Adipocyte (in vitro differentiated cells): ENCODE measurements around the gene DHTKD1.

Experiments
- DNase-seq: peaks from one replicate; pipeline ENCODE4 v3.0.0-alpha.2; 2015; ENCODE audit warnings: low read depth
- H3K27me3 ChIP-seq: replicated peaks from 2 replicates; pipeline ENCODE4 v1.7.0; 2013; ENCODE audit warnings: mild to moderate bottlenecking, low read length, moderate library complexity; ENCODE audit not compliant: control insufficient read depth, insufficient read depth
- H3K36me3 ChIP-seq: 2 replicates; pipeline ENCODE4 v1.7.0; 2013; ENCODE audit warnings: low read length, mild to moderate bottlenecking, moderate library complexity; ENCODE audit not compliant: control insufficient read depth, insufficient read depth, severe bottlenecking
- H3K4me1 ChIP-seq: 2 replicates; pipeline ENCODE4 v1.7.0; 2013; ENCODE audit warnings: mild to moderate bottlenecking, low read length, moderate library complexity; ENCODE audit not compliant: control insufficient read depth, insufficient read depth
- H3K4me3 ChIP-seq: 2 replicates; pipeline ENCODE4 v1.7.0; 2013; ENCODE audit warnings: mild to moderate bottlenecking, low read length, moderate library complexity
- H3K9ac ChIP-seq: 2 replicates; pipeline ENCODE4 v1.7.0; 2013; ENCODE audit warnings: mild to moderate bottlenecking, low read length, moderate library complexity
- H3K9me3 ChIP-seq: 2 replicates; pipeline ENCODE4 v1.7.0; 2013; ENCODE audit warnings: mild to moderate bottlenecking, low read length, moderate library complexity; ENCODE audit not compliant: control insufficient read depth

Gene DHTKD1

DNA sequence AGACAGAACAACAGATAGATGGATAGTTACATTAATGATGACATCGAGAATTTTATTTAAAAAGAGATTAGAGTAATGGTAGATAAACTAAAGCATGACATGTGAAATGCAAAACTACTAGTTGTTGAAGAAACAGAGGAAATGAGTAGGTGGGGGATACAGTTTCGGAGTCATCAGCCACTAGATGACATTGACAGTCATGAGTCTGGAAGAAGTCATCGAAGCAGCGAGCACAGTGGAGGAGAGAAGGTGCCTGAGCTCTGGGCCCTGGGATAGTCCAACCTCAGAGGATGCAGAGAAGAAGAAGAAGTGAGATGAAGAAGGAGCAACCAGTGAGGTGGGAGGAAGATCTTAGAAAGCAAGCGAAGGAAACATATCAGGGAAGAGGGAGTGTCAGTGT lies 40.5 kb downstream of the DHTKD1 start:
- Histone ChIP-seq H3K4me1 (no peaks in the 10 kb centered on the region), H3K4me3 (no peak overlapping the region), H3K36me3 (peaks cover 46% of the 10 kb centered on the region), H3K27me3 (no peaks in the 10 kb centered on the region), H3K9ac (no peak overlapping the region), H3K9me3 (no peaks in the 10 kb centered on the region)
- DNase-seq = no peak

DNA sequence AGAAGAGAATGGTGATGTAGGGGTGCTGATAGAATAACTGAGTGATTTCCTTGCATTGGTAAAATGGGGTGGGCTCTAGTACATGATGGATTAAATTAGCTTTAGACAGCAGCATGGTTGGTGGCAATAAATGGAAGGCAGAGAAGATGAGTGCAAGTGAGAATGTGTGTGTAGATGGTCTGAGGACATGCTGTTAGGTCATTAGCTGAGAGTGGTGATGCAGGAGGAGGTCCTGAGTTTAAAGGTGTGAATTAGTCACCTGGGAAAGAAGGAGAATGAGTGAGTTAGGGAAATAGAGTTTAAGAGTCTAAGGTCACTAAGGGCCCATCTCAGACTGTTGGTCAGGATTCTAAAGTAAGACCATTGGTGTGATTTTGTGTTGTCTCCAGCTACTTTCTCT lies 42.8 kb downstream of the DHTKD1 start:
- no peak overlapping the region for H3K9ac ChIP-seq
- H3K27me3 ChIP-seq = no peaks in the 10 kb centered on the region
- DNase-seq = no peak
- no peaks in the 10 kb centered on the region for H3K4me1 ChIP-seq
- no peaks in the 10 kb centered on the region for H3K9me3 ChIP-seq
- no peak overlapping the region for H3K4me3 ChIP-seq
- H3K36me3 ChIP-seq = peaks cover 27% of the 10 kb centered on the region

DNA sequence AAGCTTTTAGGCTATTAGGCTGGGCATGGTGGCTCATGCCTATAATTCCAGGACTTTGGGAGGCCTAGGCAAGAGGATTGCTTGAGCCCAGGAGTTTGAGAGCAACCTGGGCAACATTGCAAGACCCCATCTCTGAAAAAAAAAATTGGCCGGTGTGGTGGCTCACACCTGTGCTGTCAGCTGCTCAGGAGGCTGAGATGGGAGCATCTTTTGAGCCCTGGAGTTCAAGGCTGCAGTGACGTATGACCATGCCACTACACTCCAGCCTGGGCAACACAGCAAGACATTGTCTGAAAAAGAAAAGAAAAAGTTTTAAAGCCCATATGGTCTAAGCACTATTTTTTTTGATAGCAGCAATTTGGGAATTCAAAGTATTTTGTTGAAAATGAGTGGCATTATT lies 44.9 kb downstream of the DHTKD1 start:
- peaks cover 15% of the 10 kb centered on the region for H3K36me3 ChIP-seq
- H3K27me3 ChIP-seq = no peaks in the 10 kb centered on the region
- no peaks in the 10 kb centered on the region for H3K4me1 ChIP-seq
- no peak for DNase-seq
- H3K9me3 ChIP-seq = no peaks in the 10 kb centered on the region
- no peak overlapping the region for H3K4me3 ChIP-seq
- no peak overlapping the region for H3K9ac ChIP-seq

DNA sequence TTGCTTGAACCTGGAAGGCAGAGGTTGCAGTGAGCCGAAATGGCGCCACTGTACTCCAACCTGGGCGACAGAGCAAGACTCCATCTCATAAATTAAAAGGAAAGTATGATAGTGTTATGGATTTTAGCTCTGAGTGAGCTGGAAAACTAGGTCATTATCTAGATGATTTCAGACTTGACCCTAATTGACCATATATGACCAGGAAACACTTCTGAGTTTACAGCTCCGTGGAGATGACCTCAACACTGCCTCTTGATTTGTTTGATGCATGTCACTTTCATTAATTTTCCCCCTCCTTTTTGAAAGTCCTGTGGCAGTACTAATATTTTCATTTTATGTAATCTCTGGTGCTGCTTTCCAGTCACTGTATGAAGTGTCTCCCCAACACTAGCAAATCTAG lies 52.9 kb downstream of the DHTKD1 start:
- DNase-seq = no peak
- H3K4me3 ChIP-seq = no peak overlapping the region
- no peaks in the 10 kb centered on the region for H3K9me3 ChIP-seq
- H3K36me3 ChIP-seq = peaks cover 25% of the 10 kb centered on the region
- H3K4me1 ChIP-seq = no peaks in the 10 kb centered on the region
- no peaks in the 10 kb centered on the region for H3K27me3 ChIP-seq
- no peak overlapping the region for H3K9ac ChIP-seq

DNA sequence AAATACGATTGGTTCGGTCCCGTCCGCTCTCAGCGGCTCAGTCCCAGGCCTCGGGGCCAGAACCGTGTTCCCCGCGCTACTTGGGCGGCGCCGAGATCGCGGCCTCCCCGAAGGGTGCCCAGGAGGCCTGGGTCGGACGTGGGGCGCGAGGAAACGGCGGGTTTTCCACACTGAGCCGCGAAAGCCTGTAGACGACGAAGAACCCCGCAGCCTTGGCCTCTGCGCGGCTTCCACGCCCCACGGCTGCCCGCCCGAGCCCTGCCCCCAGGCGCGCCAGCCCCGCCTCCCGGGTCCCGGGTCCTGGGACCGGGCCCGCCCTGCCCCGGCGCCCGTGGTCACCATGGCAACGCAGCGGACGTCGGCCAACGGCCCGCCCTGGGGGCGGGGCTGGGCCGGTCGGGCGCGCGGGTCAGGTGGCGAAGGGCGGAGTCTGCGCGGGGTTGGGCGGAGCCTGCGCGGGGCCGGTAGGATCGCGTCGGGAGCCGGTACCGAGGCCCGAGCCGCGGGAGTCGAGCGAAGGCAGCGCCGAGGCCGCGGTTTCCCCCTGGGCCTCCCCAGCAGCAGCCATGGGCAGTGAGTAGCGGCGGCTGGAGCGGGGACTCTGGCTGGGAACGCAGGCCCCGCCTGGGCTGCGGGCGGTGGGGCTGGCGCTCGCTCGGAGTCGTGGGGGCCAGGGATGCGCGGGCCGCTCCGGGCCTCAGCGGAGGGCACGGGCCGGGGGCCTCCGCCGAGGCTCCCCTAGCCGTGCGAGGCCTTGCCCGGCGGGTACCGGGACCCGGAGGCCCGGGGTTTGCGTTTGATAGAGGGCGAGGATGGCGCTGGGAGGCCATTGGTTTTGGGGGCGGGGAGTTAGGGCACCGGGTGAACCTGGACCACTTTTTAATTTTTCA lies 60.7 kb downstream of the DHTKD1 start, which contains the start of gene SEC61A2:
Gene SEC61A2, plus strand, starts transcription at position 456 of the 890 bp plus-strand sequence. Its CDS starts 111 bp downstream, at position 567.
- peaks cover 4% of the 10 kb centered on the region for H3K4me1 ChIP-seq
- H3K9me3 ChIP-seq = no peaks in the 10 kb centered on the region
- peak within 1 kb of the TSS; percentile 93 for H3K9ac ChIP-seq
- no peaks in the 10 kb centered on the region for H3K27me3 ChIP-seq
- H3K36me3 ChIP-seq = peaks cover 9% of the 10 kb centered on the region
- H3K4me3 ChIP-seq = peak within 1 kb of the TSS; percentile 92
- peak; percentile 98 for DNase-seq

DNA sequence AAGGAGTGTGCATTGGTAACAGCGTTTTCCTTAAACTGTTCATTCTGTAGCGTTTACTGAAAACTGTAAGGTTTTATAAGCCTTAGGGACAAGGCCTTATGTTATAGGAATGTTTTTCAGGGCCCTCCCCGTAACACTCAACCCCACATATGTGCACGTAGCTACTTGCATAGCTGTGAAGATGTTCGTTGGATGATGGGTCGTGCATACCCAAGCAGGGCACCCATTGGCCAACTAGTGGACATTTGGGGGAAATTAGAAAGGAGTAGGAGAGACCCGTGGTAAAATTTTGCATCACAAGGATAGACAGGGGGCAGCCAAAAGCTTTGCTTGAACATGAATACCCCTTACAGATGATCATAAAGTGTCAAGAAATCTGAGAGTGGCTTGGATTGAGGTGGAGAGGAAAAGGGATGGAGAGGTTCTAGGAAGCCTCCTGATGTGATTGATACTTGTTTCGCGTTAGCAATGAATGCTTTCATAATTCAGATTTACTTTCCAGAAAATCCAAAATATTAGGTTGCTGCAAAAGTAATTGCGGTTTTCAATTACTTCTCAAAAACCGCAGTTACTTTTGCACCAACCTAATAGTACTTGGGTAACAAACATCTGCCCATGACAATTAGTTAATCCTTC lies 61.6 kb downstream of the DHTKD1 start:
- peak overlapping the region; percentile 92 for H3K4me3 ChIP-seq
- H3K9me3 ChIP-seq = no peaks in the 10 kb centered on the region
- peaks cover 12% of the 10 kb centered on the region for H3K36me3 ChIP-seq
- H3K9ac ChIP-seq = peak overlapping the region; percentile 86
- DNase-seq = peak; percentile 89
- no peaks in the 10 kb centered on the region for H3K27me3 ChIP-seq
- H3K4me1 ChIP-seq = peaks cover 4% of the 10 kb centered on the region

DNA sequence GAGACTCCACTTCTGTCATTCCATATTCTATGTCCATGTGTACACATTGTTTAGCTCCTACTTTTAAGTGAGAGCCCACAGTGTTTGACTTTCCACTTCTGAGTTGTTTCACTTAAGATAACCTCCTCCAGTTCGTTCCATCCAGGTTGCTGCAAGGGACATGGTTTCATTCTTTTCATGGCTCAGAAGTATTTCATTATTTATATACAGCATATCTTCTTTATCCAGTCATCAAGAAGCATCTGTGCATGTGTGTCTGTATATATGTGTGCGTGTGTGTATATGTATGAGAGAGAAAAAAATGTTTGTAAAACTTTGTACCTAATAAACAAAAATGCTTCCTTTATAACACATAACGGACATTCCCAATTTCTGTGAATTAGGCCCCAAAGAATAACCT lies 66.9 kb downstream of the DHTKD1 start:
- peaks cover under 1% of the 10 kb centered on the region for H3K4me1 ChIP-seq

DNA sequence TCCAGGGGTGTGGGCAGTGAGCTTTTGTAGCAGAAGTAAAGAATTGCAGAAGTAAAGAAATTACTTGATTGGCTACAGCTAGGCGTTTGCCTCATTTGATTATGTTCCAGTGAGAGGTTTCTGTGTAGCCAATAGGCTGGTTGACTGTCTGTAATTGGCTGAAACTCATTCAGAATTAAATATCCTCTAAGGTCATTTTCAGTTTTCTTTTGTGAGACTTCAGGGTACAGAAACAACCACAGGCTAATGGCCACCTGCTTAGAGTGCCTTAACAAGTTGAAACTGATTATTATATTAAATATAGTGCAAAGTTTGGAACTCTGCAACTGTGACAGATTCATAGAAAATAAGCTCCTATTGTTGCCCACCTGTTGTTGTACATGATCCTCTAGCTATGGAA lies 71.3 kb downstream of the DHTKD1 start:
- Histone ChIP-seq H3K4me3 (no peak overlapping the region), H3K36me3 (peaks cover 62% of the 10 kb centered on the region), H3K9ac (no peak overlapping the region), H3K9me3 (no peaks in the 10 kb centered on the region), H3K4me1 (no peaks in the 10 kb centered on the region), H3K27me3 (no peaks in the 10 kb centered on the region)
- DNase-seq = no peak

More for the DNA sequence above, 66.9 kb downstream of the DHTKD1 start:
- Histone ChIP-seq H3K9ac (no peak overlapping the region), H3K36me3 (peaks cover 40% of the 10 kb centered on the region), H3K4me3 (no peak overlapping the region), H3K27me3 (no peaks in the 10 kb centered on the region), H3K9me3 (no peaks in the 10 kb centered on the region)
- peak; percentile 10 for DNase-seq

DNA sequence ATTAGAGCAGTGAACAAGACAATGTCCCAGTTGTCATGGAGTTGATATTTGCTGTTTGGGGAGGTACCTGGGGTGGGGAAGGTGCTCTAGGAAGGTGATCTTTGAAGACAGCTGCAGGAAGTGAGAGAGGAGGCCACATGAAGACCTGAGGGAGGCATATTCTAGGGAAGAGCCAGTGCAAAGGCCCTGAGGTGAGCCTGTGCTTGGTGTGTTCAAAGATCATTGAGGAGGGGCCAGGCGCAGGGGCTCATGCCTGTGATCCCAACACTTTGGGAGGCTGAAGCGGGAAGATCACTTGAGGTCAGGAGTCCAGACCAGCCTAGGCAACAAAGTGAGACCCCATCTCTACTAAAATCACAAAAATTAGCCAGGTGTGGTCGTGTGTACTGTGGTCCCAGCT lies 75.8 kb downstream of the DHTKD1 start:
- Histone ChIP-seq H3K9ac (no peak overlapping the region), H3K9me3 (no peaks in the 10 kb centered on the region), H3K36me3 (peaks cover 55% of the 10 kb centered on the region), H3K4me3 (no peak overlapping the region), H3K27me3 (no peaks in the 10 kb centered on the region), H3K4me1 (no peaks in the 10 kb centered on the region)
- DNase-seq = no peak

DNA sequence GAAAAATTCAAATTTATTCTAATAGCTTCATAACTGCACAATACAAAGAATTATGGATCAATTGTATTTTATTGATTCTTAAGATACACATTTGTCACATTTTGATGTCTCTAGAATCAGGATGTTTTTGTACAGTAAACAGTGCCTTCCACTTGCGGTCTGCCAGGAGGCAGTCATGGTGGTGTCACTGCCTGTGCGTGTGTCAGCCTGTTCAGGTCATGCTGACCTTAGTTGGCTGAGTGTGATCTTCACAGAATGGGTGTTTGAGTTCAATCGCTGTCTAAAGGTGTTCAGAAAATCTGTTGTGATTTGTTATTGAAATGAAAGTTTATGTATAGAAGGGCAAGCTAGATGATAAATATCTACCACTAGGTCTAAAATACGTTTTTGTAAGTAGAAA lies 81.4 kb downstream of the DHTKD1 start:
- Histone ChIP-seq H3K4me3 (no peak overlapping the region), H3K27me3 (no peaks in the 10 kb centered on the region), H3K36me3 (peaks cover 27% of the 10 kb centered on the region), H3K9me3 (no peaks in the 10 kb centered on the region), H3K9ac (no peak overlapping the region), H3K4me1 (no peaks in the 10 kb centered on the region)
- DNase-seq = no peak

DNA sequence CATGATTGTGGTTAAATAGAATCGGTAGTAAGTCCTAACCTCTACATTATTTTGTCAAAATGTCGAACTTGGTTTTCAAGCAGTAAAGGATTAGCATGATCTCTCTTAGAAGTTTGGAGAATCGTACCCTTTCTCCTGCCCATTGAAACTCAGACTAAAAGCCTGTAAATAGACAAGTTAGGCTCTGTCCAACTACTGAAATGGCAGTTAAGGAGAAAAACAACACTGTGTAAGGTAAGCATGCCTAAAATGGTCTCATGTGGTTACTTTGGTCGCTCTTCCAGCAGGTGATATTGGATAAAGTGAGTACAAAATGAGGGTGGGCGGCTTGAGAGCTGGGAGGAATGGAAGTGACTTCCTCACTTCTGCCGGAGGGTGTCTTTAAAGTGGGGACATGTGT lies 85.8 kb downstream of the DHTKD1 start:
- no peaks in the 10 kb centered on the region for H3K4me1 ChIP-seq
- H3K4me3 ChIP-seq = no peak overlapping the region
- H3K27me3 ChIP-seq = no peaks in the 10 kb centered on the region
- H3K36me3 ChIP-seq = peaks cover 36% of the 10 kb centered on the region
- no peak overlapping the region for H3K9ac ChIP-seq
- no peak for DNase-seq
- H3K9me3 ChIP-seq = no peaks in the 10 kb centered on the region
